ENCODE results near the gene OARD1.

OARD1 gene

GRCh38 chr6:41062056-41062455 is 10.1 kb downstream of the OARD1 start:
- CTCF ChIA-PET: interaction anchor here (1.3 to 1.8 kb wide), 2 partner anchors 23 to 34 kb away, joined by 3 read pairs; partner anchors contain the start of gene UNC5CL
- POLR2A ChIA-PET: no interaction called here
- TF ChIP-seq, protein P1, sequence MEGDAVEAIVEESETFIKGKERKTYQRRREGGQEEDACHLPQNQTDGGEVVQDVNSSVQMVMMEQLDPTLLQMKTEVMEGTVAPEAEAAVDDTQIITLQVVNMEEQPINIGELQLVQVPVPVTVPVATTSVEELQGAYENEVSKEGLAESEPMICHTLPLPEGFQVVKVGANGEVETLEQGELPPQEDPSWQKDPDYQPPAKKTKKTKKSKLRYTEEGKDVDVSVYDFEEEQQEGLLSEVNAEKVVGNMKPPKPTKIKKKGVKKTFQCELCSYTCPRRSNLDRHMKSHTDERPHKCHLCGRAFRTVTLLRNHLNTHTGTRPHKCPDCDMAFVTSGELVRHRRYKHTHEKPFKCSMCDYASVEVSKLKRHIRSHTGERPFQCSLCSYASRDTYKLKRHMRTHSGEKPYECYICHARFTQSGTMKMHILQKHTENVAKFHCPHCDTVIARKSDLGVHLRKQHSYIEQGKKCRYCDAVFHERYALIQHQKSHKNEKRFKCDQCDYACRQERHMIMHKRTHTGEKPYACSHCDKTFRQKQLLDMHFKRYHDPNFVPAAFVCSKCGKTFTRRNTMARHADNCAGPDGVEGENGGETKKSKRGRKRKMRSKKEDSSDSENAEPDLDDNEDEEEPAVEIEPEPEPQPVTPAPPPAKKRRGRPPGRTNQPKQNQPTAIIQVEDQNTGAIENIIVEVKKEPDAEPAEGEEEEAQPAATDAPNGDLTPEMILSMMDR (IDR thresholded peaks at IDR 0.05; ENCODE audit: control extremely low read depth, extremely low read depth, low read depth, missing control alignments): no peak
- DNase-seq (ENCODE audit: extremely low spot score): no peak

- ChIA-PET POLR2A (no interaction called here), CTCF (interaction anchor here (3.3 kb wide), 1 partner anchor 8 kb away, joined by 22 read pairs; no protein-coding TSS in a partner anchor)
- DNase-seq (ENCODE audit: extremely low spot score): no peak
- TF ChIP-seq, protein P1 (IDR thresholded peaks at IDR 0.05; ENCODE audit: control extremely low read depth, extremely low read depth, low read depth, missing control alignments): no peak
Measured at GRCh38 chr6:41061196-41061726, 10.9 kb downstream of the OARD1 start.

DNA sequence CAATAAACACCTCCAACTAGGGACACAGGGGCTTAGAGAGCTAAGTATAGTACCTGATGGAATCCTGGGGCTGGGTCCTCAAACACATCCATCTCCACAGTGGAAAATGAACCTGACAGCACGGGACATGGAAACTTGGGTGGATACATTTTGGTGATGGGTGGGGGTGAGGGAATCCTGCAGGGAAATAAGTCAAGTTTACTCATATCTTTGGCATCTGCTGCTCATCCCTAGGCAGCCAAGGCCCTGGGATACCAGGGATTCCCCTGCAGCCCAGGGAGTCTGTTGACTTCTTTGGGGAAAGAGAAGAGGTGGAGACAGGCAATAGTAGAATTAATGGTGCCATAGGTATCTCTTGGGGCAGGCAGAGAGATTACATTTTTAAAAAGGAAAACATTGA is 12.6 kb downstream of the OARD1 start:
- TF ChIP-seq, protein P1 (IDR thresholded peaks at IDR 0.05; ENCODE audit: control extremely low read depth, extremely low read depth, low read depth, missing control alignments): no peak
- CTCF ChIA-PET: interaction anchor here (0.9 to 3.3 kb wide), 7 partner anchors 10 to 32 kb away, joined by 3 to 22 read pairs (median 4); partner anchors contain the start of gene UNC5CL
- POLR2A ChIA-PET: no interaction called here
- no peak for DNase-seq (ENCODE audit: extremely low spot score)

- no peak for DNase-seq (ENCODE audit: extremely low spot score)
- TF ChIP-seq, protein P1 (IDR thresholded peaks at IDR 0.05; ENCODE audit: control extremely low read depth, extremely low read depth, low read depth, missing control alignments): no peak
- POLR2A ChIA-PET: no interaction called here
- CTCF ChIA-PET: interaction anchor here (0.9 to 3.3 kb wide), 5 partner anchors 10 to 24 kb away, joined by 3 to 22 read pairs (median 3); partner anchors contain the start of gene UNC5CL
Measured at GRCh38 chr6:41058783-41059181, 13.4 kb downstream of the OARD1 start.

DNA sequence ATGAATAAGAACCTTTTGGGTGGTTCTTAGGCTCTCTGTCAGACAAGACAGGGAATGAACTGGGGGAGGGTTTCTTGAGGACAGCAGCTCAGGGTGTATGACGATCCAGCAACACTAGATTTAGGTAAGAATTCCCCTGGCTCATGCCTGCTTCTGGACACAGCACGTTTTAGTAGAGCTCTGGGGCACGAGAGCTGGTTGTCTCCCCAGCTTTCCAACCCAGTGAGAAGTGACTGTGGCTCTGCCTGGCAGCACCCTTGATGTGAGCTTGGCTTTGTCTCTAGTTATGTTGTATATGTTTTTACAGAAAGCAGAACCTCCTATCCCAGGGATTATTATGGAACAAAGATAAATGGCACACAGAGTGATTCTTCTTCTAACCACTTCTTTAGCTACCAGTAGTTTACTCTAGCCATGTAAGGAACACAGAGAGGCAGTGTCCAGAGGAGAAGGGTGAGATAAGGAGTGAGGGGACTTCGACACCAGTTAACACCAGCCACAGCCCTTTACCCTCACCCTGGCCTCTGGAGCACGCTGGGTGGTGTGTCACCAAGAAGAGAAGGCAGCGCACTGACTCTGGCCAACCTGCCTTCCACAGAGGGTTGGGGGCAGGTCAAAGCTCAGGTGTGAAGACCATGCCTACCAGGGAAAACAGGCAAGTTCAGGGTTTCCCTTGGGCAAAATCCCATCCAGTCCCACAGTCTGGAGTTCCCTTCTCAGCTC is 15.2 kb downstream of the OARD1 start:
- POLR2A ChIA-PET: no interaction called here
- no peak for DNase-seq (ENCODE audit: extremely low spot score)
- CTCF ChIA-PET: interaction anchor here (1.0 to 9.9 kb wide), 8 partner anchors 11 to 112 kb away, joined by 3 to 85 read pairs (median 6); partner anchors contain the start of genes TSPO2 and UNC5CL
- TF ChIP-seq, protein P1 (IDR thresholded peaks at IDR 0.05; ENCODE audit: control extremely low read depth, extremely low read depth, low read depth, missing control alignments): no peak

- peak; percentile 8 for DNase-seq (ENCODE audit: extremely low spot score)
- CTCF ChIA-PET: interaction anchor here (1.1 to 9.9 kb wide), 6 partner anchors 9 to 28 kb away, joined by 3 to 85 read pairs (median 6); partner anchors contain the start of genes TSPO2 and UNC5CL
- TF ChIP-seq, protein P1 (IDR thresholded peaks at IDR 0.05; ENCODE audit: control extremely low read depth, extremely low read depth, low read depth, missing control alignments): no peak
- POLR2A ChIA-PET: no interaction called here
Measured at GRCh38 chr6:41055149-41055548, 17.0 kb downstream of the OARD1 start.

Data from GM10248 (cell line).